Germinal center (tissue), 1 donor: ENCODE results near the gene RMP24.
"Not testable (repeated sequence)": the region's sequence is repeated elsewhere in the genome, so short reads cannot be mapped to it uniquely, and the experiment has no call there.

Experiments
- DNase-seq: peaks from one replicate; pipeline ENCODE4 v3.0.0; 2012; ENCODE audit warnings: mixed read lengths, low spot score

Gene RMP24

DNA sequence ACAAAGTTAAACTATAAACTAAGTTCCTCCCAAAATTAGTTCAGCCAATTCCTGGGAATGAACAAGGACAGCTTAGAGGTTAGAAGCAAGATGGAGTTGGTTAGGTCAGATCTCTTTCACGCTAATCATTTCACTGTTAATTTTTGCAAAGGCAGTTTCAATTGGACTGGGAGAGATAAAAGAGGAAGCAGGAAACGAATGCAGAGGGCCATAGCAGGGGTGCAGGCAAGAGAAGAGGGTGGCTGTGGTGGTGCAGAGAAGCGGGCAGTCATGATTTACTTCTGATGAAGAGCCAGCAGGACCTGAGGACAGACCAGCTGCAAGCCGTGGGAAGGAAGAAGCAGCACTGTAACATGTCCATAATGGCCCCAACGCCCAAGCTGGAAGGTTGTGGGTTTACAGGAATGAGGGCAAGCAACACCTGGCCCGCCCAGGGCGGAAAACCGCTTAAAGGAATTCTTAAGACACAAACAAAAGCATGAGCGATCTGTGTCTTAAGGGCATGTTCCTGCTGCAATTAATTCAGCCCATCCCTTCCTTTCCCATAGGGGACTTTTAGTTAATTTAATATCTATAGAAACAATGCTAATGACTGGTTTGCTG is 4.1 kb upstream of the RMP24 start:
- DNase-seq: no peak

DNA sequence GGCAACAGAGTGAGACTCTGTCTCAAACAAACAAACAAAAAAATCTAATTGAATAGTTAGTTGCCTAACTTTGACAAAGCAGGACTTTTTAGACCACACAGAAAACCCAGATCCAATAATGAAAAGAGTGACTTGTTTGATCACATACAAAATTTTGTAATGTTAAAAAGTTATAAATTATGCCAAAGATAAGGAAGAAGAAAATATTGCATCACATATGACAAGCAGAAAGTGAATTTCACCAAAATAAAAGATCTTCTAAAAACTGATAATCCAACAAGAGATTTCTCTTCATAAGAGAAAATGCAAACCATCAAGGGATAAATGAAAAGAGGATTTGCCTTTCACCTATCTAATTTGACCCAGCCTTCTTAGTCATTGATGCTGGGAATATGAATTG is 2.8 kb upstream of the RMP24 start:
- DNase-seq: no peak

DNA sequence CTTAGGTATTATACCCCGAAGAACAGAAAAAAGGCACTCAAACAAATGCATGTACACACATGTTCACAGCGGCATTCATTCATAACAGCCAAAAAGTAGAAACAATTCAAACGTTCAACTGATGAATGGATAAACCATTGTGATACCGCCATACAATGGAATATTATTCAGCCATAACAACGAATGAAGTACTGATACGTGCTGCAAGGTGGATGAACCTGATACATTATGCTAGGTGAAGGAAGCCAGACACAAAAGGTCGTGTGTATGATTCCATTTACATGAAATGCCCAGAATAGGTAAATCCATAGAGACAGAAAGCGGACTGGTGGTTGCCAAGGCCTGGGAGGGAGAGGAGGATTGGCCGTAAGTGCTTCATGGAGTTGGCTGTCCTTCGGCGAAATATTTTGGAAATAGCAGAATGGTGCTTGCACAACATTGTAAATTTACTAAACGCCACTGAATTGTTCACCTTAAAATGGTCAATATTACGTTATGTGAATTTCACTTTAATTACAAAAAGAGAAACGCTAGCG is 750 bp upstream of the RMP24 start:
- DNase-seq: no peak

DNA sequence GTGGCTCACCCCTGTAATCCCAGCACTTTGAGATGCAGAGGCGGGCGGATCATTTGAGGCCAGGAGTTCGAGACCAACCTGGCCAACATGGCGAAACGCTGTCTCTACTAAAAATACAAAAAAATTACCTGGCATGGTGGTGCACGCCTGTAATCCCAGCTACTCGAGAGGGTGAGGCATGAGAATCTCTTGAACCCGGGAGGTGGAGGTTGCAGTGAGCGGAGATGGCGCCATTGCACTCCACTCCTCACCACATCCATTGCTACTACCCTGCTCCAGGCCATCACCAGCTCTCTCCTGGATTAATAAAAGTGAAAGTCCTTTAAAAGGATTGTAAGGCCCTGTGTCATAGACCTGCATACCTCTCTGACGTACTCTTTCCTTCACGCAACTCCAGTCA is 1.2 kb downstream of the RMP24 start:
- DNase-seq: no peak

DNA sequence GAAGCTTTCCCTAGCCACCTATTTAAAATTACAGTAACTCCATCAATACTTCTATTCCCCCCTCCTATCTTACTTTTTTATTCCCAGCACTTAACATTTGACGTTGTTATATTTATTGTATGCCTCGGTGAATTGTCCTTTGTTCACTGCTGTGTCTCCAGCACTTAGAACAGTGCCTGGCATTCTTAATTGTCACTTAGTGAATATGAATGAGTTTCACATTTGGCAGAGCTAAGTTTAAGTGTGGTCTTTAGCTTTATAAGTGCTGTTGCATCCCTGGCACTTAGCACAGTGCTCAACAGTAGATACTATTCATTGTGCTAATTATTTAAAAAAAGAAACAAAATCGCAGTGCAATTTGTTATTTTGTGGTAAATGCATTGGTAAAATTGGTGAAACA is 1.7 kb downstream of the RMP24 start:
- DNase-seq: no peak

DNA sequence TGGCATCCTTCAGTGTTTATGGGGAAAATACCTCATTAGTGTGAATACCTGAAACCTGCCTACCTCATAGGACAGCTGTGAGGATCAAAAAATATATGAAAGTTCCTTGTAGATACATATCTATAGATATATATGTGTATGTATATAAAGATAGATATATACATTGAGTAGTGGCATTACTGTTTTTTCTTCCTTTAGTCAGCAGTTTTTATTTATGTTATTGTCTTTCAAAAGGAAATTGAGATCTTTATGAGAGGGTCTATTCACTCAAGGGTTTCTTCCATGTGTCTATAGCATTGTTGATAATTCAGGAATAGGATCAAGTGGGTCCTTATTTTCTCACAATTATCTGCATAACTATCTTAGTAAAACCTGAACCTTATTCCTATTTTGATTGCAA is 6.6 kb downstream of the RMP24 start:
- DNase-seq: no peak

DNA sequence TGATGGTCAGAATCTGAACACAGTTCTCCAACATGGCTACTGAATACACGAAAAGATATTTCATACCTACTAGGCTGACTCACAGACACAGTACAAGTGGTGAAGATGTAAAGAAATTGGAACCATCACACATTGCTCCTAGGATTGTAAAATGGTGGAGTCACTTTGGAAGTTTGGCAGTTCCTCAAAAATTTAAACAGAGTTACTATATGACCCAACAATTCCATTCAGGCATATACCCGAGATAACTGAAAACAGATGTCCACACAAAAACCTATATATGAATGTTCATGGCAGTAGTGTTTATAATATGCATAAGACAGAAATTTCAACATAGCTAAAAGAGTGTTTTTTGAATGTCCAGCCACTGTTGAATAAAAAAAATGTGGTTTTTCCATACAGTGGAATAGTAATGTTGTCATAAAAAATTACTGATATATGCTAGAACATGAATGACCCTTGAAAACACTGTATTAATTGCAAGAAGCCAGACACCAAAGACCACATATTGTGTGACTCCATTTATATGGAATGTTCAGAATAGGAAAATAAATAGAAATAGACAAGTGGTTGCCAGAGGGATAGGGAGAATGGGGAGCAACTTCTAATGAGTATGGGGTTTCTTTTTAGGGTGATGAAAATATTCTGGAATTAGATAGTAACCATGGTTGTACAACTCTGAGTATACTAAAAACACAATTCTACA is 10.1 kb downstream of the RMP24 start:
- DNase-seq: no peak

DNA sequence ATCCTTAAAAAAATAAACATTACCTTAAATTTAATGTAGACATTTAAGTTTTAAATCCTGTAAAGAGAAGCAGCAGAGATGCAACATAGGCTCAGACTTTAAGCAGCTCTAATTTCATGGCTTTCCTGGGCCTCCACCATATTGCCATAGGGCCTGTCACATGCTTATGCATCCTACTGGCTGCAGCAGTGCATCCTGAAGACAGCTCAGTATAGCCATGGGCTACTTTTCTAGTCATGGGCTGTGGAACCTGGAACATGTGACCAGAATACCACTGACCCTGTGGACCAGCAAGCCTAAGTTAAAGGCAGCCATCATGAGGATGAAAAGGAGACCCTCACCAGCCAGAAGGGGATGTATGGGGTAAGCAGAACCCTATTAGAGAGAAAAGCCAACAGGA is 10.7 kb downstream of the RMP24 start:
- DNase-seq: no peak

DNA sequence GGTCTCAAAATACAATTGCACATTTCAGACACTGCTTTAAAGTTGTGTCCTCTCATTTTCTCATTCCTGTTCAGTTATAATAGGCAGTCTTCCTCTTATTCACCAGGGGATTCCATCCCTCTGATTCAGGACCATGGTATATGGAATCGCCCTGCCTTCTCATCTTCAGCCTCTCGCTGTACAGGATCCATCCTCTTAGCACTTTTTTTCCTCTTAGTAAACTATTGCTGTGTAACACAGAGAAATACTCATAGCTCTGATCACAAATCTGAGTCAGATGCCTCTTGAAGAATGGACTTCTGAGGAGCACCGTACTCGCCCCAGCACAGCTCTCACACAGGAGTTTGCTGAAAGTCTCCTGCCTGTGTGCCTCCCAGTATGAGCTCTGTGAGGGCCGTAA is 11.3 kb downstream of the RMP24 start:
- DNase-seq: no peak

DNA sequence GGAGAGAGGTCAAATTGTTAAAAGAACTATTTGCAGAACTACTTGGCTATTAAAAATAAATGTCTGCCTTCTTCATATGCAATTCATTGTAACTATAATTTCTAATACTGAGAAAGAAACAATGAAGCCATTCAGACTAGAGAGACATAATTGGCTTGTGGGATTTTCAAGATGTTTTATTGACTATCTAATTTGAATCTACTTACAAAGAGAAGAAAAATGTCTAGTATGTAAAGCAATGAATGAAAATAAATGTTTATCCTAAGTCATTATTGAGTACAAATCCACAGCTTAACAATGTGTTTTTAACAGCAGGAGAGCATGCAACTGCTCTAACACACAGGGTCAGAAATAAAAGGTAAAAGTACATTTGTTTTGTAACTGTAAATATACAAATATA is 19.2 kb downstream of the RMP24 start:
- no peak for DNase-seq

DNA sequence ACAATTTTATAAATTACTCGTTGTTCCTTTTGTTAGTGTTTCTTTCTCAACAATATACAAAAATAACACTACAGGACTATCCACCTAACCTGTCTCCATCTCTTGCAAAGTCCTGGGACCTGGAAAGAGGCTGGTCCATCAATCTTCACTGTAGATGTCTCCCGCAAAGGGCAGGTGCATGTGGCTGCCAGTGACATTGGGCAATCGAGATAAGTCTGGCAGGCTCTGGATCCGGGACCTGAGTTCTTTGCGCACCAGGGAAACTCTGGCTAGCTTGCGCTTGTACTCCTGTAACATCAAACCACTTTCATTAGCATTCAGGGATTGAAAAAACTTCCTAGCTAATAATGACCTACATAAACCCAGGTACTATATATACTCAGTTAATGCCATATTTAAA is 20.5 kb downstream of the RMP24 start:
- DNase-seq: no peak

DNA sequence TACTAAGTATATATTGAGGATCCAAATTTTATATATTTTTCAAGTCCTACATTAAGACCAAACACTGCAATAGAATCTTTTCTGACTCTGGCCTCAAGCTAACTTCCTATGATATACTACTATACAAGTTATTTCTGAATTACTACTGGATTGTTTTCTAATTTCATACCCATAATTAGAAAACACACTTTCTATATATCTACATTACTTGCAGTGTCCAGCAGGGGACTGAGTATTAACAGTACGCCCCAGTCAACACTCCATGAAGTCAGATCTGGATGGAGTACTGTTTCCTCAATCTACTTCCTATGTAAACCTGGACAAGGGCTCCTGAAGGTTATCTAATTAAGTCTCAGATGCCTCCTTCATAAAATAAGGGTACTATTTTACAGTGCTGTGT is 26.5 kb downstream of the RMP24 start:
- DNase-seq: no peak

DNA sequence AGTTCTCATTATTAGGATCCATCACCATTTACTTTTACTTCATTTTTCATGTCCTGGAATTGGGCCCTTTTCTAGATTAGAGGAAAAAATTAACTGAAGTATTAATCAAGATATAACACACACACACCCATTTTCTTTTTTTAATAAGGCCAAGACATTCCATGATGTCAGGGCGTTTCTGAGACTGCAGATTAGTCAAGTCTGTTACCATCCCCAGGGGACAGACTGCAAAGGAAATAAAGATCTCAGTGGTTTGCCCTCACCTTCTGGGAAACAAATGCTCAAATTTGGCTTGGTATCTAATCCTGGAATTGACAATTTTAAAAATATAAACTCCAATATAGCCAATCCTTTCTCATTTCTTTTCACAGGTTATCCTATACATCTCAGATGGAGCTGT is 27.4 kb downstream of the RMP24 start:
- no peak for DNase-seq

DNA sequence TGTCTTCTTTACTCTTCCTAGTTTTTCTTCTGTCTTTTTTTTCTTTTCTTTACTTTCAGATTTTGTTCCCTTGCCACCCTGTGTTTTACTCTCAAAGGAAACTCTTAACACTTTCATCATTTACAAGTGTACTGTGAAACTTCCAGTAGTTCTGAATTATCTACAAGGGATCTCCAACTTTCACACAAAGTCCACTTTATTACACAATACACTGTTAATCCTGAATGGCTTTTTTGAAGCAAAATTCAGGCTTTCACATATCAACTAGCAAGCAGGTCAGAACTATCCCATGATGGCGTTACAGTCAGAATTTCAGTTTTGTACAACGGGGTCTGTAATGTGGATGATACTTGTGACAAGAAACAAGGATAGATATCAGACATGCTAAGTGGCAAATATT is 34.5 kb downstream of the RMP24 start:
- no peak for DNase-seq

DNA sequence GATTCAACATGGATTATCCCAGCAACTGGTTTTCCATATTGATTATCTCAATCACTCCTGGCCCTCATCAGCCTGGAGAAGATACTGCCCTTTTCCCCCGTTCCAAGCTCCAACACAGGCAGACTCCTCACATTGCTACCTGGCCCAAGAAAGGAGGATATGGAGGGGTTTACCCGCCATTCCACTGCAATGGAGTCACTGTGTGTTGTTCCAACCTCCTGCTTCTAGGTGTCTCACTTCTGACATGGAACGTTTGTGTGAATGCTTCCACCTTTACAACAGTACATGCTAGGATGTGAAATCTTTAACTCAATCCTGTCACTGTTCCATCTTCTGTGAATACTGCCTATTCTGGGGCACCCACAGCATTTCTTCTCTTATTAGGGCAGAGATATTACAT is 36.7 kb downstream of the RMP24 start:
- no peak for DNase-seq

DNA sequence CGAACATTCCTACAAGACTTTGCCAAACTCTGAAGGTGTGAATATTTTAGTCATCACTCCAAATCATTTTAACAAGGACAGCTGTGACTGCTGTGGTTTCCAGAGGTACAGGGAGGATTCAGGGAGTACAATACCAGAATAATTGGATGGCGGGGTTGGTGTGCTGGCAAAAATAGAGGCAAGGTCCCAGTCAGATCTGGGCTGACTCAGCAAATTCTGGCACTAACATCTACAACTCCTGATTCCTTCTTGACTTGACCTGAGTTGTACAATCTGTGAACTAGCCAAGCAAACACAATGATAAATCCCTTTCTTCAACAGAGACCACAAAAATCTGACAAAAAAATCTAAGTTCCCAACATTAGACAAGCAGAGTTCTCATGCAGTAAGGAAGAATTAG is 40.4 kb downstream of the RMP24 start:
- DNase-seq: no peak

DNA sequence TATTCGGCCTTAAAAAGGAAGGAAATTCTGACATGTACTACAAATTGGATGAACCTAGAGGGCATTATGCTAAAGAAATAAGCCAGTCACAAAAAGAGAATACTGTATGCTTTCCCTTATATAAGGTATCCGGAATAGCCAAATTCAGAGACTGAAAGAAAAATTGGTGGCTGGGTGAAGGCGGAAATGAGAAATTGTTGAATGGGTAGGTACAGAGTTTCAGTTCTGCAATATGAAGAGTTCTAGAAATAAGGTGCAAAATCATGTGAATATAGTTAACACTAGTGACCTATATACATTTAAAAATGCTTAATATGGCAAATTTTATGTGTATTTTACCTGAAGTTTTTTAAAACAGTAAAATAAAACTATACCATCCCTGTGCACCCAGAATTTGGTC is 43.1 kb downstream of the RMP24 start:
- DNase-seq: peak; percentile 27

DNA sequence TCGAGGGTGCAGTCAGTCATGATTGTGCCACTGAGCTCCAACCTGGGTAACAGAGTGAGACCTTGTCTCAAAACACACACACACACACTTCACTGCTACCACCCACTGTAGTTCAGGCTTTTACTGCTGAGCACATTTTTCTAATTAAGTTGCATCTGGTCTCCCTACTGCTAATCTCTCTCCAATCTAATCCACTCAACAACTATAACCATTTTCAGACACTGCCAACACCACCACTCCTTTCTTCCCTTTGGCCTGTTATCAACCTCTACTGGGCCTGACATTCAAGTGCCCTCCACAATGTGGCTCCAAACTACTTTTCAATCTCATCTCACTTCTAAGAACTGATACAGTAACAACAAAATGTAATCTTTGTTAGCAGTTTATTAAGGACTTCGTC is 44.8 kb downstream of the RMP24 start:
- DNase-seq: no peak

DNA sequence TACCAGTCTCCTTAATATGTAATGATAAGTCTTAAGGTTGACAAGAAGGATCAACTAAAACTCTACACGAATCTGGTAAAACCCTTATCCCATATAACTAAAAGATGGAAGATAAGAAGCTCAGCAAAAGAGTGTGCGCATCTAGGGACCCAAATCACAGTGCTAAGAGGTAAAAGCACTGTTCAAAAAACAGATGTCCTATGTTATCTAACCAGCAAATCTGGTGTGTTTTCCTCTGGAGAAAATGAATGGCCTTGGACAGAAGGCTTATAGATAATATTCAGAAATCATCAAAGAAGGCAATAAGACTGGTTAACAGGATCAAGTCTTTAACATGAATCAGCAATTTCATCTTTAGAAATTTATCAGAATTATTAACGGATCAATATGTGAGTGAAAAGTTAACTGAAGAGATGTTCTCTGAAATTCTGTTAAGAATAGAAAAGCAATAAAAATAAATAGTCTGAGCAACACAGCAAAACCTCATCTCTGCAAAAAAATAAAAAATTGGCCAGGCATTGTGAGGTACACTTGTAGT is 47.8 kb downstream of the RMP24 start:
- DNase-seq: no peak

DNA sequence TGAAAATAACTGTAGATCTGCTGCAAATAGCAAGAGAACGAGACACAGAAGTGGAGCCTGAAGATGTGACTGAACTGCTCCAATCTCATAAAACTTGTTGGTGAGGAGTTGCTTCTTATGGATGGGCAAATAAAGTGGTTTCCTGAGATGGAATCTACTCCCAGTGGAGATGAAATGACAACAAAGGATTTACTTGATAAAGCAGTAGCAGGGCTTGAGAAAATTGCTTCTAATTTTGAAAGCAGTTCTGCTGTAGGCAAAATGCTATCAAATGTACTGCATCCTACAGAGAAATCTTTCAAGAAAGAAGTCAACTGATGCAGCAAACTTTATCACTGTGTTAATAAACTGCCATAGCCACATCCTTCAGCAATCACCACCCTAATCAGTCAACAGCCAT is 50.9 kb downstream of the RMP24 start:
- no peak for DNase-seq

DNA sequence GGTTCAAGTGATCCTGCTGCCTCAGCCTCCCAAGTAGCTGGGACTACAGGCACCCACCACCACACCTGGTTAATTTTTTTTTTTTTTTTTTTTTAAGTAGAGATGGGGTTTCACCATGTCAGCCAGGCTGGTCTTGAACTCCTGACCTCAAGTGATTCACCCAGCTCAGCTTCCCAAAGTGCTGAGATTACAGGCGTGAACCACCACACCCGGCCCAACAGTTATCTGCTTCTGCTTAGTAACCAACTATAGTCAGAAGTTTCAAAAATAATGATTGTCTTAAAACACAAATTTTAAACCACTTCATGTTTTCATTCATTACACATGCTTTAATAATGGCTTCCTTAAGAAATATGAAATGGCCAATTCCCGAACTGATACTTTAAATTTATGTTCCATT is 51.8 kb downstream of the RMP24 start:
- not testable (repeated sequence) for DNase-seq

DNA sequence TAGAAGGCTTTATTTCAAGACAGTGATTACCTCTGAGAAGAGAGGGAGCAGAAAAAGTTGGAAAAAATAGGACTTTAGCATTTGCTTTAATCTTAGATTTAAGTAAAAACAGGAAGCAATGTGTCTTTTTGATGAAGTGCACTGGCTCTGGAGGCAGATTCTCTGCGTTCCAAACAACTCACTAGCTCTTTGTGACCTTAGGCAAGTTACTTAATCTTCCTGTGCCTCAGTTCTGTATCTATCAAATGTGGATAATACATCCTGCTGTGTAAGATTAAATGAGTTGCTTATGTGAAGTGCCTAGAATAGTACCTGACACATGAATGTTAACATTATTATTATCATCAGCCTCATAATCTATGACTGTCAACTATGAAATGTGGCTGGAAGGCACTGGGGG is 52.5 kb downstream of the RMP24 start:
- DNase-seq: no peak

DNA sequence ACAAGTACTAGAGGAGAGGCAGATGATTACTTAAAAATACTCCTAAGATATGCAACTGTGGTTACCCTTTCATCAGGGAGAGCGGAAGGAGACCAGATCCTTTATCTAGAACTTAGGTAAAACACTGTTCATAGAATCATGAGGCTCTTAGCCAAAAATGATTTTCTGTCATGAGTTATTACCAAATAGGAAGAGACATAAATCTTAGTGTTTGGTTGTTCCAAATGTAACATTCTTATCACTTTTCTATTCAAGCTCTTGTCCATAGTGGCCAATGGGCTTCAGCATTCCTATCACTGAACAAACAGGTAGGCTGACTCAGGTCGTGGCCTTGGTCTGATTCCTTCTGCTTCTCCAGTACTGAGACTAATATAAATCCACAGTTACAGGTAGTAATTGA is 56.4 kb downstream of the RMP24 start:
- no peak for DNase-seq
